HFF-Myc (cell line): Measurements from ENCODE around the gene ADRA2B.

Experiments used
- DNase-seq: peaks from one replicate; pipeline ENCODE4 v3.0.0-alpha.2; 2011; ENCODE audit warnings: low read depth; ENCODE audit errors: extremely low read depth
- H3K4me3 ChIP-seq: replicated peaks from 2 replicates; pipeline ENCODE4 v1.5.1; 2011; ENCODE audit warnings: low read depth, mild to moderate bottlenecking, control low read depth, low read length
- CTCF ChIP-seq: IDR thresholded peaks from 2 replicates; pipeline ENCODE4 v1.5.1; 2012; ENCODE audit warnings: mild to moderate bottlenecking, low read depth, low read length, control low read depth; ENCODE audit errors: missing control alignments

ADRA2B gene

GRCh38 chr2:96120091-96120720 is 3.8 kb upstream of the ADRA2B start:
- TF ChIP-seq CTCF, result no peak
- DNase-seq, result no peak
- H3K4me3 ChIP-seq, result no peak overlapping the region

- no peak overlapping the region for H3K4me3 ChIP-seq
- no peak for DNase-seq
- no peak for TF ChIP-seq CTCF
These were observed 3.0 kb upstream of the ADRA2B start for GRCh38 chr2:96119389-96119751.

GRCh38 chr2:96118698-96119388 is 2.5 kb upstream of the ADRA2B start:
- no peak overlapping the region for H3K4me3 ChIP-seq
- TF ChIP-seq CTCF, result no peak

GRCh38 chr2:96117701-96118588 is 1.6 kb upstream of the ADRA2B start:
- DNase-seq, result no peak
- H3K4me3 ChIP-seq, result no peak overlapping the region
- no peak for TF ChIP-seq CTCF

More at GRCh38 chr2:96118698-96119388, 2.5 kb upstream of the ADRA2B start:
- no peak for DNase-seq

- TF ChIP-seq CTCF, result peak; percentile 54
- DNase-seq, result no peak
- H3K4me3 ChIP-seq, result peak overlapping the region; percentile 7; the same call in 1 of the 2 replicates
These were observed 635 bp upstream of the ADRA2B start for GRCh38 chr2:96116879-96117533.

- no peak for TF ChIP-seq CTCF
- no peak for DNase-seq
- H3K4me3 ChIP-seq, result peak overlapping the region; percentile 7; the same call in 1 of the 2 replicates
These were observed 544 bp downstream of the ADRA2B start for GRCh38 chr2:96115631-96116423.
